GM19463 (cell line): ENCODE results near the gene GTF2A2.
"Not testable (repeated sequence)": the region's sequence is repeated elsewhere in the genome, so short reads cannot be mapped to it uniquely, and the experiment has no call there.

Experiments
- ATAC-seq: cut with Tn5 transposase; IDR thresholded peaks from one replicate; pipeline ENCODE4 v1.9.1; 2021; ENCODE audit warnings: mild to moderate bottlenecking, moderate library complexity; ENCODE audit not compliant: unreplicated experiment

Gene GTF2A2

DNA sequence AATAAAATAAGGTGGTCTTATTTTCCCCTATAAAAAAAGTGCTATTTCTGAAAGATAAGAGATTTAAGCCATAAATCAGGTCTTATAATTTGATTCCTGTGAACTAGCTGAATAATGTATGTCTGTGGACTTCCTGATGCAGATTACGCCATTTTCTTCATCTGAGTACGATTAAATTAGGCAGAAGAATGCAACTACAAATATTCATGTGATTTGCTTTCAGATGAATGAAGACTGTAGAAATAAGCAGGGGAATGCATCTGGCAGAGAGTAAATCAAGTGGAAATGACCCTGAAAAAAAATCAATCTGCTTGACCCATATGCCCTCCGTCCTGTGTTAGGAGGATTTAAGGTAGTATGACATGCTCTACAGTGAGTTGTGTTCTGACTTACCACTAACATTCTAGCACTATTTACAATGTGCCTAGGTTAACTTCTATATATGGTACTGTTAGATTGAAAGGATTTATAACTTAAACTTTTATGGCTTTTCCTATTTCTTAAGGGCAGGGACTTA is 17.1 kb upstream of the GTF2A2 start:
- ATAC-seq, result no peak

DNA sequence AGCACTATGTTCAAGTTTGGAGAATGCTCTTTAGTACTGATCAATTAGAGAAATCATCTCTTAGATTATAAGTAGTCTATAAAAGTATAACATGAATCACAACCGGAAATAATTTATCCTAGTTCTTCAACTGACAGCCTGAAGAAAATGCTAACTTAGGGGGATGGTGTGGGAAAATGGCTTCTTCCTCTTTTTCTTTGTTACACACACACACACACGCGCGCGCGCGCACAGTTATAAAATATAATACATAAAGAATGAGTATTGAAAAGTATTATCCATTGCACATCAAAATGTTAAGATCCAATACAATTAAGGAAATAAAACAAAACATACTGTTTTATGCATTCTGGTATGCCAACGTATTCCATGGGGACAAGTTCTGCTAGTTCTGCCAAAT is 11.2 kb upstream of the GTF2A2 start:
- no peak for ATAC-seq

GRCh38 chr15:59662260-59662659 is 4.9 kb upstream of the GTF2A2 start:
- no peak for ATAC-seq

- no peak for ATAC-seq
Observed at GRCh38 chr15:59659366-59659765, 2.1 kb upstream of the GTF2A2 start.

GRCh38 chr15:59657635-59658125 is 365 bp upstream of the GTF2A2 start:
- ATAC-seq, result peak; percentile 4

DNA sequence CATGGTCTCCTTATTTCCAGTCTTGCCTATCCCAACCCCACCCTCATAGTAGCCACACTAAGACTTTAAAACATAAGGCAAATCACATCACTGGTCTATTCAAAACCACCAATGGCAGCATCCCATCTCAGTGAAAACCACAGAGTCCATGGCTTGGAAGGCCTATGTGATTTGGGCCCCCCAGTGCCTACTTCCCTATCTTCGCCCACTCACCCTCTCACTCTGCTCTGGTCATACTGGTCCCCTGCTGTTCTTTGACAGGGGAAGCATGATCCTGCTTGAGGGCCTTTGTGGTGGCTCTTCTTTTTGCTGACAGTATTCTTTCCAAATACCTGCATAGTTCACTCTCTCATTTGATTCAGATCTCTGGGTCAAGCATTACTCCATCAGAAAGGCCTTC is 3.3 kb downstream of the GTF2A2 start:
- ATAC-seq, result no peak

DNA sequence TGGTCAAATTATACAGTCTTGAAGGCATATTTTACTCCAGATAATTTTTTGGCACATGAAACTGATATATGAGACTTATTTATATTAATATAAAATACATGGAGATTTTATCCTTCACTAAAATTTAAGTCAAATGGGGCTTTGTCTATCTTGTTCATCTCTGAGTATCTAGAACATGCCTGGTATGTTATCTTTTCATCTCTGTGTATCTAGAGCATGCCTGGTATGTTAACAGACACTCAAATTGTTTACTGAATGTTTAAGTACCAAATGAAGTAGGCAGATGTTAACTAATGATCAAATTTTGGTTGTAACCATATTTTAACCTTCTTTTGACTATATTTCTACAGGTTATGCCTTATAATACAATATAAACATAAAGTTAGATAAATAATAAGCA is 7.7 kb downstream of the GTF2A2 start:
- no peak for ATAC-seq

- ATAC-seq, result no peak
Observed at GRCh38 chr15:59647085-59647484, 10.2 kb downstream of the GTF2A2 start.

- no peak for ATAC-seq
Observed at GRCh38 chr15:59646277-59646676, 11.0 kb downstream of the GTF2A2 start.

GRCh38 chr15:59645812-59646211 is 11.5 kb downstream of the GTF2A2 start:
- not testable (repeated sequence) for ATAC-seq

GRCh38 chr15:59644756-59645155 is 12.6 kb downstream of the GTF2A2 start:
- no peak for ATAC-seq

DNA sequence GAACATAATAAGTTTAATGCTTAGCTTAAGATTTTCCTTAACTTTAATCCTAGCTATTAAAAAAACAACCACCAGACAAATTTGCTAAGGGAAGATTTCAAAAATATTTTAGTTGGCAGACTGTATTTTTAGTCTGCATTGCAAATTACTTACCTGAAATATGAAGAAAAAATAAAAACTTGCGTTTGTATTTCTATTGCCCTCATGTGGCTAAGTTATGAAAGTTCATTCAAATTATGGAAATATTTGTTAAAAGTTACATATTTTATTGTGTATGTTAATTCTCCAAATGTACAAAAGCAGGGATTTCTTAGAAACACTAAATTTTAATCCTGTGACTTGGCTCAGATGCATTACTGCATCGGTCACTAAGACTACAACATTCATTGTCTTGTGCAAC is 15.0 kb downstream of the GTF2A2 start:
- ATAC-seq, result no peak

- not testable (repeated sequence) for ATAC-seq
Observed at GRCh38 chr15:59637507-59637906, 19.8 kb downstream of the GTF2A2 start.

- ATAC-seq, result no peak
Observed at GRCh38 chr15:59636184-59636583, 21.1 kb downstream of the GTF2A2 start.

GRCh38 chr15:59632714-59633113 is 24.6 kb downstream of the GTF2A2 start:
- no peak for ATAC-seq

- peak; percentile 96 for ATAC-seq
Observed at GRCh38 chr15:59622289-59622688, 35.0 kb downstream of the GTF2A2 start.

GRCh38 chr15:59618406-59618805 is 38.9 kb downstream of the GTF2A2 start:
- ATAC-seq, result no peak

DNA sequence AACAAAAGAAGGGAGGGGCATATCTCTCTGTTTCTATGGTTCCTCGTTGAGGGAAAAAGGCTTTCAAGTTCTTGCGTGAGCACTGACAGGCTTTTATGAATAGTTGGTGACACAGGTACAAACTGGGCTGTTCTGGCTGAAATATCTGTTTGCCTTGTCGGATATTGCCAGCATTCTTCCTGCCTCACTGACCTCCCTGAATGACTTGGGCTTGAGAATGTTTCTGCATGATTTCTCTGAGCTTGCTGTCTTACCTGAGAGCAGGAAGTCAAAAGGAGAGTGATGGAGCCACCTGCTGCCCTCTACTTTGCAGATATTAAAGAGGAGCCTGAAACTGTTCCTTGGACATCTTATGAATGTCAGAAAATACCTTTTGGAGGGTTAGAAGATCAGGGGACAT is 40.9 kb downstream of the GTF2A2 start:
- ATAC-seq, result no peak

DNA sequence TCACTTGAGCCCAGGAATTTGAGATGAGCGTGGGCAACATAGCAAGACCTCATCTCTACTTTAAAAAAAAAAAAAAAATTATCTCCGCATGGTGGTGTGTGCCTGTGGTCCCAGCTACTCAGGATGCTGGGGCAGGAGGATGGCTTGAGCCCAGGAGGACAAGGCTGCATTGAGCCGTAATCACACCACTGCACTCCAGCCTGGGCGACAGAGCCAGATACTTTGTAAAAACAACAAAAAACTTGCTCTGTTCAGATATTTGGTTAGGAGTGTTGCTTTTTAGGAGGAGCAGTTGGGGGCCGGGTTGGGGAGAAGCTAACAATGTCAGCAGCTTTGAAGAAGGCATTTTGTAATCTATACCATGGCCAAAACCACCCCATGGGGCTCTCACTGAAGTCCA is 41.7 kb downstream of the GTF2A2 start:
- ATAC-seq, result no peak

GRCh38 chr15:59614153-59614552 is 43.2 kb downstream of the GTF2A2 start:
- ATAC-seq, result no peak

- ATAC-seq, result peak; percentile 50
Observed at GRCh38 chr15:59611276-59612260, 45.7 kb downstream of the GTF2A2 start, which contains the start of gene GCNT3. Gene GCNT3 (plus strand): TSS chr15:59611783. CDS start chr15:59618239, 6,456 bp downstream.
